Measurements from ENCODE around the gene CISD1. TPM values are rescaled to one million over a fixed set of nuclear protein-coding genes. Genes with fewer than 3 reads are reported as not detected.

CISD1 gene
- total and polyA plus RNA-seq, 10 of the 15 experiments (the other 5 are each of a cell fraction or from before 2014, with no cell fraction given): 23.0 to 162 (median 58.5) TPM

DNA sequence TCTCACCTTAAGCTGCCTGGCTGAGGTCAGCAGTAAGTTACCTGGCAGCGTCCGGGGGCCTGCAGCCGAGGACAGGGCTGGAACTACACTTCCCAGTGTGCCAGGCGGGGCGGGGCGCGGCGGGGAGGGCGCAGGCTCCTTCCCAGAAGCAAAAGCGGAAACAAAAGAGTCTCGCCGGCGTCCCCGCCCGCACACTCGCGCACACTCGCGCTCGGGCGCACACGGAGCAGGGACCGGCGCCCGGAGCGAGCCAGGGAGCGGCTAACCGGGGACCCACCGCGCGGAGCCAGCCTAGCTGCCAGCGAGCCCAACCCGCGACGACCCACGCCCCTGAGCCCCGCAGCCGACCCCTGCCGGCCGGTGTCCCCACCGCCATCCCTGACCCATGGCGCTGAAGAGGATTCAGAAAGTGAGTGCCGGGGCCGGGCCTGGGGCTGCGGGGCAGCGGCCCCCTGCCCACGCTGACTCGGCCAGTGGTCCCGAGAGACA, 65.9 kb downstream of the CISD1 start, which contains the start of gene UBE2D1 (continued):
- TF ChIP-seq, protein P1, sequence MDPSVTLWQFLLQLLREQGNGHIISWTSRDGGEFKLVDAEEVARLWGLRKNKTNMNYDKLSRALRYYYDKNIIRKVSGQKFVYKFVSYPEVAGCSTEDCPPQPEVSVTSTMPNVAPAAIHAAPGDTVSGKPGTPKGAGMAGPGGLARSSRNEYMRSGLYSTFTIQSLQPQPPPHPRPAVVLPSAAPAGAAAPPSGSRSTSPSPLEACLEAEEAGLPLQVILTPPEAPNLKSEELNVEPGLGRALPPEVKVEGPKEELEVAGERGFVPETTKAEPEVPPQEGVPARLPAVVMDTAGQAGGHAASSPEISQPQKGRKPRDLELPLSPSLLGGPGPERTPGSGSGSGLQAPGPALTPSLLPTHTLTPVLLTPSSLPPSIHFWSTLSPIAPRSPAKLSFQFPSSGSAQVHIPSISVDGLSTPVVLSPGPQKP (IDR thresholded peaks at IDR 0.05; ENCODE audit: low read depth, low read length): no peak
- TF ChIP-seq NFXL1 (IDR thresholded peaks at IDR 0.05; ENCODE audit: borderline replicate concordance) (no peak), MEF2B (IDR thresholded peaks at IDR 0.05; ENCODE audit: partially characterized antibody, poor library complexity, severe bottlenecking) (peak; percentile 20), ZZZ3 (IDR thresholded peaks at IDR 0.05; ENCODE audit: control insufficient read depth, insufficient read length, low read depth) (no peak), POU2F2 (IDR thresholded peaks at IDR 0.05; ENCODE audit: borderline replicate concordance, low read depth, low read length) (peak; percentile 76; the same call in 1 of the 3 replicates), MTA2 (IDR thresholded peaks at IDR 0.05; ENCODE audit: low read depth) (no peak), SUPT20H (IDR thresholded peaks at IDR 0.05; ENCODE audit: borderline replicate concordance, control insufficient read depth, low read depth, low read length) (no peak), RB1 (IDR thresholded peaks at IDR 0.05; ENCODE audit: borderline replicate concordance) (no peak), YY1 (IDR thresholded peaks at IDR 0.05; ENCODE audit: low read depth, low read length) (no peak; the same call in 1 of the 2 replicates), FOXM1 (IDR thresholded peaks at IDR 0.05; ENCODE audit: low read depth, low read length) (no peak), CREB1 (IDR thresholded peaks at IDR 0.05; ENCODE audit: low read depth) (peak; percentile 48; the same call in 1 of the 2 replicates)
- TF ChIP-seq, protein P2, sequence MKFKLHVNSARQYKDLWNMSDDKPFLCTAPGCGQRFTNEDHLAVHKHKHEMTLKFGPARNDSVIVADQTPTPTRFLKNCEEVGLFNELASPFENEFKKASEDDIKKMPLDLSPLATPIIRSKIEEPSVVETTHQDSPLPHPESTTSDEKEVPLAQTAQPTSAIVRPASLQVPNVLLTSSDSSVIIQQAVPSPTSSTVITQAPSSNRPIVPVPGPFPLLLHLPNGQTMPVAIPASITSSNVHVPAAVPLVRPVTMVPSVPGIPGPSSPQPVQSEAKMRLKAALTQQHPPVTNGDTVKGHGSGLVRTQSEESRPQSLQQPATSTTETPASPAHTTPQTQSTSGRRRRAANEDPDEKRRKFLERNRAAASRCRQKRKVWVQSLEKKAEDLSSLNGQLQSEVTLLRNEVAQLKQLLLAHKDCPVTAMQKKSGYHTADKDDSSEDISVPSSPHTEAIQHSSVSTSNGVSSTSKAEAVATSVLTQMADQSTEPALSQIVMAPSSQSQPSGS (IDR thresholded peaks at IDR 0.05; ENCODE audit: low read length): no peak
- TF ChIP-seq, protein P3, sequence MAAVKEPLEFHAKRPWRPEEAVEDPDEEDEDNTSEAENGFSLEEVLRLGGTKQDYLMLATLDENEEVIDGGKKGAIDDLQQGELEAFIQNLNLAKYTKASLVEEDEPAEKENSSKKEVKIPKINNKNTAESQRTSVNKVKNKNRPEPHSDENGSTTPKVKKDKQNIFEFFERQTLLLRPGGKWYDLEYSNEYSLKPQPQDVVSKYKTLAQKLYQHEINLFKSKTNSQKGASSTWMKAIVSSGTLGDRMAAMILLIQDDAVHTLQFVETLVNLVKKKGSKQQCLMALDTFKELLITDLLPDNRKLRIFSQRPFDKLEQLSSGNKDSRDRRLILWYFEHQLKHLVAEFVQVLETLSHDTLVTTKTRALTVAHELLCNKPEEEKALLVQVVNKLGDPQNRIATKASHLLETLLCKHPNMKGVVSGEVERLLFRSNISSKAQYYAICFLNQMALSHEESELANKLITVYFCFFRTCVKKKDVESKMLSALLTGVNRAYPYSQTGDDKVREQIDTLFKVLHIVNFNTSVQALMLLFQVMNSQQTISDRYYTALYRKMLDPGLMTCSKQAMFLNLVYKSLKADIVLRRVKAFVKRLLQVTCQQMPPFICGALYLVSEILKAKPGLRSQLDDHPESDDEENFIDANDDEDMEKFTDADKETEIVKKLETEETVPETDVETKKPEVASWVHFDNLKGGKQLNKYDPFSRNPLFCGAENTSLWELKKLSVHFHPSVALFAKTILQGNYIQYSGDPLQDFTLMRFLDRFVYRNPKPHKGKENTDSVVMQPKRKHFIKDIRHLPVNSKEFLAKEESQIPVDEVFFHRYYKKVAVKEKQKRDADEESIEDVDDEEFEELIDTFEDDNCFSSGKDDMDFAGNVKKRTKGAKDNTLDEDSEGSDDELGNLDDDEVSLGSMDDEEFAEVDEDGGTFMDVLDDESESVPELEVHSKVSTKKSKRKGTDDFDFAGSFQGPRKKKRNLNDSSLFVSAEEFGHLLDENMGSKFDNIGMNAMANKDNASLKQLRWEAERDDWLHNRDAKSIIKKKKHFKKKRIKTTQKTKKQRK (IDR thresholded peaks at IDR 0.05; ENCODE audit: low read depth, low read length): no peak
- TF ChIP-seq, protein P4, sequence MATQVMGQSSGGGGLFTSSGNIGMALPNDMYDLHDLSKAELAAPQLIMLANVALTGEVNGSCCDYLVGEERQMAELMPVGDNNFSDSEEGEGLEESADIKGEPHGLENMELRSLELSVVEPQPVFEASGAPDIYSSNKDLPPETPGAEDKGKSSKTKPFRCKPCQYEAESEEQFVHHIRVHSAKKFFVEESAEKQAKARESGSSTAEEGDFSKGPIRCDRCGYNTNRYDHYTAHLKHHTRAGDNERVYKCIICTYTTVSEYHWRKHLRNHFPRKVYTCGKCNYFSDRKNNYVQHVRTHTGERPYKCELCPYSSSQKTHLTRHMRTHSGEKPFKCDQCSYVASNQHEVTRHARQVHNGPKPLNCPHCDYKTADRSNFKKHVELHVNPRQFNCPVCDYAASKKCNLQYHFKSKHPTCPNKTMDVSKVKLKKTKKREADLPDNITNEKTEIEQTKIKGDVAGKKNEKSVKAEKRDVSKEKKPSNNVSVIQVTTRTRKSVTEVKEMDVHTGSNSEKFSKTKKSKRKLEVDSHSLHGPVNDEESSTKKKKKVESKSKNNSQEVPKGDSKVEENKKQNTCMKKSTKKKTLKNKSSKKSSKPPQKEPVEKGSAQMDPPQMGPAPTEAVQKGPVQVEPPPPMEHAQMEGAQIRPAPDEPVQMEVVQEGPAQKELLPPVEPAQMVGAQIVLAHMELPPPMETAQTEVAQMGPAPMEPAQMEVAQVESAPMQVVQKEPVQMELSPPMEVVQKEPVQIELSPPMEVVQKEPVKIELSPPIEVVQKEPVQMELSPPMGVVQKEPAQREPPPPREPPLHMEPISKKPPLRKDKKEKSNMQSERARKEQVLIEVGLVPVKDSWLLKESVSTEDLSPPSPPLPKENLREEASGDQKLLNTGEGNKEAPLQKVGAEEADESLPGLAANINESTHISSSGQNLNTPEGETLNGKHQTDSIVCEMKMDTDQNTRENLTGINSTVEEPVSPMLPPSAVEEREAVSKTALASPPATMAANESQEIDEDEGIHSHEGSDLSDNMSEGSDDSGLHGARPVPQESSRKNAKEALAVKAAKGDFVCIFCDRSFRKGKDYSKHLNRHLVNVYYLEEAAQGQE (IDR thresholded peaks at IDR 0.05; ENCODE audit: low read depth, low read length): no peak
- TF ChIP-seq, protein P5, sequence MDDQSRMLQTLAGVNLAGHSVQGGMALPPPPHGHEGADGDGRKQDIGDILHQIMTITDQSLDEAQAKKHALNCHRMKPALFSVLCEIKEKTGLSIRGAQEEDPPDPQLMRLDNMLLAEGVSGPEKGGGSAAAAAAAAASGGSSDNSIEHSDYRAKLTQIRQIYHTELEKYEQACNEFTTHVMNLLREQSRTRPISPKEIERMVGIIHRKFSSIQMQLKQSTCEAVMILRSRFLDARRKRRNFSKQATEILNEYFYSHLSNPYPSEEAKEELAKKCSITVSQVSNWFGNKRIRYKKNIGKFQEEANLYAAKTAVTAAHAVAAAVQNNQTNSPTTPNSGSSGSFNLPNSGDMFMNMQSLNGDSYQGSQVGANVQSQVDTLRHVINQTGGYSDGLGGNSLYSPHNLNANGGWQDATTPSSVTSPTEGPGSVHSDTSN (IDR thresholded peaks at IDR 0.05; ENCODE audit: insufficient replicate concordance, low read depth, low read length): no peak
- TF ChIP-seq, protein P6, sequence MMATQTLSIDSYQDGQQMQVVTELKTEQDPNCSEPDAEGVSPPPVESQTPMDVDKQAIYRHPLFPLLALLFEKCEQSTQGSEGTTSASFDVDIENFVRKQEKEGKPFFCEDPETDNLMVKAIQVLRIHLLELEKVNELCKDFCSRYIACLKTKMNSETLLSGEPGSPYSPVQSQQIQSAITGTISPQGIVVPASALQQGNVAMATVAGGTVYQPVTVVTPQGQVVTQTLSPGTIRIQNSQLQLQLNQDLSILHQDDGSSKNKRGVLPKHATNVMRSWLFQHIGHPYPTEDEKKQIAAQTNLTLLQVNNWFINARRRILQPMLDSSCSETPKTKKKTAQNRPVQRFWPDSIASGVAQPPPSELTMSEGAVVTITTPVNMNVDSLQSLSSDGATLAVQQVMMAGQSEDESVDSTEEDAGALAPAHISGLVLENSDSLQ (IDR thresholded peaks at IDR 0.05): no peak

Measured in GM12878 (cell line).